Measurements from ENCODE around the gene C2CD4C.

The C2CD4C gene

GRCh38 chr19:406971-407510, 1.9 kb downstream of the C2CD4C start:
- Histone ChIP-seq H3K4ac (ENCODE audit: low read depth, low read length) (no peak overlapping the region), H4K5ac (ENCODE audit: low read length) (no peak overlapping the region), H3K27me3 (ENCODE audit: insufficient read depth, low read length, poor library complexity) (peaks cover 4% of the 10 kb centered on the region), H2AK5ac (ENCODE audit: low read length) (no peak overlapping the region), H2BK15ac (replicated peaks; ENCODE audit: low read depth) (no peak overlapping the region), H3K18ac (ENCODE audit: low read length) (no peak overlapping the region), H3K79me2 (ENCODE audit: control insufficient read depth, insufficient read depth, low read length) (no peaks in the 10 kb centered on the region), H3K4me3 (ENCODE audit: low read length) (no peak overlapping the region), H3K36me3 (ENCODE audit: control insufficient read depth, insufficient read depth, low read length) (no peaks in the 10 kb centered on the region), H3K4me1 (ENCODE audit: control insufficient read depth, low read depth, low read length) (no peaks in the 10 kb centered on the region), H4K8ac (ENCODE audit: low read depth, low read length) (no peak overlapping the region), H3K56ac (ENCODE audit: low read length) (no peak overlapping the region), H3K27ac (ENCODE audit: low read depth, low read length) (no peak overlapping the region), H2BK5ac (ENCODE audit: low read length) (no peak overlapping the region), H3K79me1 (ENCODE audit: low read length) (no peaks in the 10 kb centered on the region), H3K4me2 (ENCODE audit: low read length) (no peak overlapping the region), H2BK120ac (ENCODE audit: low read depth, low read length) (no peak overlapping the region), H3K9ac (ENCODE audit: low read length) (no peak overlapping the region), H3K23ac (ENCODE audit: low read length) (no peak overlapping the region)
- no CpG with 5 or more reads among the region's 48 CpGs for WGBS (ENCODE audit: extremely low coverage, insufficient coverage, low lambda C conversion rate)
- no peak for DNase-seq

GRCh38 chr19:406135-406781, 2.7 kb downstream of the C2CD4C start:
- Histone ChIP-seq H4K8ac (ENCODE audit: low read depth, low read length) (no peak overlapping the region), H2BK15ac (replicated peaks; ENCODE audit: low read depth) (no peak overlapping the region), H3K4me1 (ENCODE audit: control insufficient read depth, low read depth, low read length) (no peaks in the 10 kb centered on the region), H3K4me2 (ENCODE audit: low read length) (no peak overlapping the region), H3K79me2 (ENCODE audit: control insufficient read depth, insufficient read depth, low read length) (no peaks in the 10 kb centered on the region), H3K36me3 (ENCODE audit: control insufficient read depth, insufficient read depth, low read length) (no peaks in the 10 kb centered on the region), H2BK120ac (ENCODE audit: low read depth, low read length) (no peak overlapping the region), H3K4ac (ENCODE audit: low read depth, low read length) (no peak overlapping the region), H4K5ac (ENCODE audit: low read length) (no peak overlapping the region), H2BK5ac (ENCODE audit: low read length) (no peak overlapping the region), H3K27ac (ENCODE audit: low read depth, low read length) (no peak overlapping the region), H3K56ac (ENCODE audit: low read length) (no peak overlapping the region), H3K23ac (ENCODE audit: low read length) (no peak overlapping the region), H3K4me3 (ENCODE audit: low read length) (no peak overlapping the region), H3K79me1 (ENCODE audit: low read length) (no peaks in the 10 kb centered on the region), H3K18ac (ENCODE audit: low read length) (no peak overlapping the region), H3K9ac (ENCODE audit: low read length) (no peak overlapping the region), H2AK5ac (ENCODE audit: low read length) (no peak overlapping the region), H3K27me3 (ENCODE audit: insufficient read depth, low read length, poor library complexity) (peaks cover 4% of the 10 kb centered on the region)
- no peak for DNase-seq
- WGBS (ENCODE audit: extremely low coverage, insufficient coverage, low lambda C conversion rate): no CpG with 5 or more reads among the region's 41 CpGs

DNA sequence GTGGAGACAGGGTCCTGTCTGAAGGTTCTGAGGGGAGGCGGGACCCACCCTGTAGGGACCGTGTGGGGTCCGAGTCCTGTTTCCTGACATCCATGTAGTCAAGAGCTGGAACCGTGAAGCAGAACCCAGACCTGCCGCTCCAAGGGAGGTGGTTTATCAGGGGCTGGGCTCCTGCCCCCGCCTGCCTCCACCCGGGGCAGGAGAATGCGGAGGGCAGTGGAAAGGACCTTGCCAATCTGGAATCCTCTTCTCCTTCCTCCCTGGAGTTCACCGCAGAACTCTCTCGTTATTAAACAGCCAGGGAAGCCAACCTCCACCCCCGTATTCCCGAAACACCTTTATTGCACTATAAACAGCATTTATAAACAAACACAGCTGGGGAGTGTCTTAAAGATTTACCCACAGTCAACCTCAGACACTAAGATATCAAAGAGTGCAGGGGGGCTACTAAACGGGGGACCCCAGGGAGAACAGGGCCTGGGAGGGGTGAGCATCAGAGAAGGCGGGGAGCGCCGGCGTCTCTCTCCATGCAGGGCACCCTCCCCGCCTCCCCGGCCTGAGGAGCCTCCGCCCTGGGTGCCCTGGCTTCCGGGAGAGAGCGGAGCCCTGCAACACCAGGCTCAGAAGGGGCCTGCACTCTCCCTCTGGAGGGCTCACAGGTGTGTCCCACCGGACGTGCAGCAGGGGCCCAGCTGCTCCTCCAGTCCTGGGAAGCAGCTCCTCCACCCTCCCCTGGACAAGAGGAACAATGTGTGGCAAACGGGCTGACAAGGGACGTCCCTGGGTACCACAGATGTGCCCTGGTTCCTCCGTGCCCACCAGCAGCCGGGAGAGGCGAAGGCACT, 3.6 kb downstream of the C2CD4C start:
- H3K36me3 ChIP-seq (ENCODE audit: control insufficient read depth, insufficient read depth, low read length): no peaks in the 10 kb centered on the region
- no peak overlapping the region for H3K9ac ChIP-seq (ENCODE audit: low read length)
- H2BK120ac ChIP-seq (ENCODE audit: low read depth, low read length): no peak overlapping the region
- H3K4me1 ChIP-seq (ENCODE audit: control insufficient read depth, low read depth, low read length): no peaks in the 10 kb centered on the region
- no peak overlapping the region for H3K23ac ChIP-seq (ENCODE audit: low read length)
- no peak overlapping the region for H4K8ac ChIP-seq (ENCODE audit: low read depth, low read length)
- no peaks in the 10 kb centered on the region for H3K79me2 ChIP-seq (ENCODE audit: control insufficient read depth, insufficient read depth, low read length)
- no peaks in the 10 kb centered on the region for H3K79me1 ChIP-seq (ENCODE audit: low read length)
- no peak overlapping the region for H3K18ac ChIP-seq (ENCODE audit: low read length)
- H3K4ac ChIP-seq (ENCODE audit: low read depth, low read length): no peak overlapping the region
- no peak overlapping the region for H2BK15ac ChIP-seq (replicated peaks; ENCODE audit: low read depth)
- H3K4me3 ChIP-seq (ENCODE audit: low read length): no peak overlapping the region
- no peak overlapping the region for H2BK5ac ChIP-seq (ENCODE audit: low read length)
- H3K27me3 ChIP-seq (ENCODE audit: insufficient read depth, low read length, poor library complexity): peaks cover 4% of the 10 kb centered on the region
- no peak overlapping the region for H3K4me2 ChIP-seq (ENCODE audit: low read length)
- no CpG with 5 or more reads among the region's 29 CpGs for WGBS (ENCODE audit: extremely low coverage, insufficient coverage, low lambda C conversion rate)
- no peak overlapping the region for H3K27ac ChIP-seq (ENCODE audit: low read depth, low read length)
- H2AK5ac ChIP-seq (ENCODE audit: low read length): no peak overlapping the region
- H4K5ac ChIP-seq (ENCODE audit: low read length): no peak overlapping the region
- DNase-seq: no peak
- H3K56ac ChIP-seq (ENCODE audit: low read length): no peak overlapping the region

- no peak overlapping the region for H3K56ac ChIP-seq (ENCODE audit: low read length)
- H3K4me1 ChIP-seq (ENCODE audit: control insufficient read depth, low read depth, low read length): no peaks in the 10 kb centered on the region
- no peaks in the 10 kb centered on the region for H3K27me3 ChIP-seq (ENCODE audit: insufficient read depth, low read length, poor library complexity)
- no peak overlapping the region for H3K4me2 ChIP-seq (ENCODE audit: low read length)
- no peak overlapping the region for H4K5ac ChIP-seq (ENCODE audit: low read length)
- no peaks in the 10 kb centered on the region for H3K36me3 ChIP-seq (ENCODE audit: control insufficient read depth, insufficient read depth, low read length)
- no peaks in the 10 kb centered on the region for H3K79me1 ChIP-seq (ENCODE audit: low read length)
- no CpG with 5 or more reads among the region's 38 CpGs for WGBS (ENCODE audit: extremely low coverage, insufficient coverage, low lambda C conversion rate)
- no peak overlapping the region for H2BK5ac ChIP-seq (ENCODE audit: low read length)
- no peak overlapping the region for H3K9ac ChIP-seq (ENCODE audit: low read length)
- H4K8ac ChIP-seq (ENCODE audit: low read depth, low read length): no peak overlapping the region
- no peak overlapping the region for H3K4ac ChIP-seq (ENCODE audit: low read depth, low read length)
- H3K4me3 ChIP-seq (ENCODE audit: low read length): no peak overlapping the region
- no peak overlapping the region for H3K23ac ChIP-seq (ENCODE audit: low read length)
- no peak overlapping the region for H2BK15ac ChIP-seq (replicated peaks; ENCODE audit: low read depth)
- no peaks in the 10 kb centered on the region for H3K79me2 ChIP-seq (ENCODE audit: control insufficient read depth, insufficient read depth, low read length)
- no peak overlapping the region for H3K27ac ChIP-seq (ENCODE audit: low read depth, low read length)
- no peak for DNase-seq
- no peak overlapping the region for H2AK5ac ChIP-seq (ENCODE audit: low read length)
- H2BK120ac ChIP-seq (ENCODE audit: low read depth, low read length): no peak overlapping the region
- H3K18ac ChIP-seq (ENCODE audit: low read length): no peak overlapping the region
These were observed 5.5 kb downstream of the C2CD4C start for GRCh38 chr19:403221-404027.

GRCh38 chr19:402786-403185, 6.2 kb downstream of the C2CD4C start:
- H4K8ac ChIP-seq (ENCODE audit: low read depth, low read length): no peak overlapping the region
- no peaks in the 10 kb centered on the region for H3K79me1 ChIP-seq (ENCODE audit: low read length)
- no CpG with 5 or more reads among the region's 11 CpGs for WGBS (ENCODE audit: extremely low coverage, insufficient coverage, low lambda C conversion rate)
- no peaks in the 10 kb centered on the region for H3K36me3 ChIP-seq (ENCODE audit: control insufficient read depth, insufficient read depth, low read length)
- no peak overlapping the region for H3K4me3 ChIP-seq (ENCODE audit: low read length)
- no peak overlapping the region for H4K5ac ChIP-seq (ENCODE audit: low read length)
- no peak overlapping the region for H3K56ac ChIP-seq (ENCODE audit: low read length)
- no peak overlapping the region for H2BK5ac ChIP-seq (ENCODE audit: low read length)
- H3K79me2 ChIP-seq (ENCODE audit: control insufficient read depth, insufficient read depth, low read length): no peaks in the 10 kb centered on the region
- H3K27me3 ChIP-seq (ENCODE audit: insufficient read depth, low read length, poor library complexity): no peaks in the 10 kb centered on the region
- H3K4me1 ChIP-seq (ENCODE audit: control insufficient read depth, low read depth, low read length): no peaks in the 10 kb centered on the region
- DNase-seq: no peak
- no peak overlapping the region for H3K18ac ChIP-seq (ENCODE audit: low read length)
- no peak overlapping the region for H2AK5ac ChIP-seq (ENCODE audit: low read length)
- H3K27ac ChIP-seq (ENCODE audit: low read depth, low read length): no peak overlapping the region
- no peak overlapping the region for H3K4me2 ChIP-seq (ENCODE audit: low read length)
- no peak overlapping the region for H2BK120ac ChIP-seq (ENCODE audit: low read depth, low read length)
- H3K23ac ChIP-seq (ENCODE audit: low read length): no peak overlapping the region
- no peak overlapping the region for H3K9ac ChIP-seq (ENCODE audit: low read length)
- H2BK15ac ChIP-seq (replicated peaks; ENCODE audit: low read depth): no peak overlapping the region
- no peak overlapping the region for H3K4ac ChIP-seq (ENCODE audit: low read depth, low read length)
